WI38 (cell line): ENCODE measurements around the gene MESD.

Experiments used
- H3K4me3 ChIP-seq: 2 replicates; pipeline ENCODE4 v1.5.1; 2011; ENCODE audit warnings: low read depth, mild to moderate bottlenecking, control low read depth, low read length
- TF ChIP-seq, protein P1 (sequence below): IDR thresholded peaks from 2 replicates; pipeline ENCODE4 v1.5.1; 2012; ENCODE audit warnings: low read depth, mild to moderate bottlenecking, control low read depth, low read length

The MESD gene

DNA sequence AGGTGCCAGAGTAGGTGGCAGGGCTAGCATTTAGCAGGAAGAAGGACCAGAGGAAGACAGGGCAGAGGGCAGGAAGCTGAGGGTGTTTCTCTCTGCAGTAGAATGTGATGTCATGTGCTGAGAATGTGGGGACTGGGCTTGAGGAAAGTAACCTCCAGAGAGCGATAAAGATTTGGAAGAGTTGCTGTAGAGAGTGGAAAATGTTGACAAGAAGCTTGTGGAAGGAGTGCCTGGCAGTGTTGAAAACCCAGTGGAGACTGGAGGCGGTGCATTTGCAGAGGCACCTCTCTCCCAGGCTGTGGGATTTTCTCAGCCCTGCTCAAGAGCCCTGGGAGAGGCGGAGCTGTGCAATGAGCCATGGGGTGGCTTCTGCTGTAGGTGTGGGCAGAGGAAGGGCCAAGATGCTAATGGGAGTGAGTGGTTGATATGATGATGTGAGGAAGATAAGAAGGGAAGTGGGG, 54.8 kb downstream of the MESD start:
- no peak overlapping the region for H3K4me3 ChIP-seq
- TF ChIP-seq, protein P1, sequence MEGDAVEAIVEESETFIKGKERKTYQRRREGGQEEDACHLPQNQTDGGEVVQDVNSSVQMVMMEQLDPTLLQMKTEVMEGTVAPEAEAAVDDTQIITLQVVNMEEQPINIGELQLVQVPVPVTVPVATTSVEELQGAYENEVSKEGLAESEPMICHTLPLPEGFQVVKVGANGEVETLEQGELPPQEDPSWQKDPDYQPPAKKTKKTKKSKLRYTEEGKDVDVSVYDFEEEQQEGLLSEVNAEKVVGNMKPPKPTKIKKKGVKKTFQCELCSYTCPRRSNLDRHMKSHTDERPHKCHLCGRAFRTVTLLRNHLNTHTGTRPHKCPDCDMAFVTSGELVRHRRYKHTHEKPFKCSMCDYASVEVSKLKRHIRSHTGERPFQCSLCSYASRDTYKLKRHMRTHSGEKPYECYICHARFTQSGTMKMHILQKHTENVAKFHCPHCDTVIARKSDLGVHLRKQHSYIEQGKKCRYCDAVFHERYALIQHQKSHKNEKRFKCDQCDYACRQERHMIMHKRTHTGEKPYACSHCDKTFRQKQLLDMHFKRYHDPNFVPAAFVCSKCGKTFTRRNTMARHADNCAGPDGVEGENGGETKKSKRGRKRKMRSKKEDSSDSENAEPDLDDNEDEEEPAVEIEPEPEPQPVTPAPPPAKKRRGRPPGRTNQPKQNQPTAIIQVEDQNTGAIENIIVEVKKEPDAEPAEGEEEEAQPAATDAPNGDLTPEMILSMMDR: no peak

DNA sequence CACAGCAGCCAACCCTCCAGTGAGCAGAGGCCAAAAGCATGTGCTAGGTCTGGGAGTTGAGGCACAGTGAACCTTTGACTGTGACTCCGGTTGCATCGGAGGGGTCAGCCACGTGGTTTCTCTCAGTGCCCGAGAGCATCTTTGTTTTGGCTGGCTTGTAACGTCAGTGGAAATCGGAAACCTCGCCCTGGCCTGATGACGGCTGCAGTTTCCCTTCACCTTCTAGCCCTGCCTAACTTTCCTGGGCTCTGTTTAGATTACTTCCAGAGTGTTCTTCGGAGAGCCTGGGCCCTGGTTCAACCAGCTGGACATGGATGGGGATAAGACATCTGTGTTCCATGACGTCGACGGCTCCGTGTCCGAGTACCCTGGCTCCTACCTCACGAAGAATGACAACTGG, 56.6 kb downstream of the MESD start:
- TF ChIP-seq, protein P1: no peak
- no peak overlapping the region for H3K4me3 ChIP-seq

DNA sequence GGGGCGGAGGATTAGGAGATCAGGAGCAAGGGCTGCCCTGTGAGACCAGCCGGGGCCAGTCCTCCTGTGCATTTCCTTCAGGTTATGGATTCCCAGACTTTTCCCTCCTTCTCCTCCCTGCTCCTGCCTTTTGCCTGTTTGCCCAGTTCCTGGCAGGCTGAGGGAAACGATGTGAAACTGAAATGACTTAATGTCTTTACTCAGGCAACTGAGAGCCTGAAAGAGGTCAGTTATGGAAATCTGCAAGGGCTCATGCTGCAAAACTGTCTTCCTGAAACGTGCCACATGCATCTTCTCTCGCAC, 57.2 kb downstream of the MESD start:
- H3K4me3 ChIP-seq: no peak overlapping the region
- TF ChIP-seq, protein P1: no peak

DNA sequence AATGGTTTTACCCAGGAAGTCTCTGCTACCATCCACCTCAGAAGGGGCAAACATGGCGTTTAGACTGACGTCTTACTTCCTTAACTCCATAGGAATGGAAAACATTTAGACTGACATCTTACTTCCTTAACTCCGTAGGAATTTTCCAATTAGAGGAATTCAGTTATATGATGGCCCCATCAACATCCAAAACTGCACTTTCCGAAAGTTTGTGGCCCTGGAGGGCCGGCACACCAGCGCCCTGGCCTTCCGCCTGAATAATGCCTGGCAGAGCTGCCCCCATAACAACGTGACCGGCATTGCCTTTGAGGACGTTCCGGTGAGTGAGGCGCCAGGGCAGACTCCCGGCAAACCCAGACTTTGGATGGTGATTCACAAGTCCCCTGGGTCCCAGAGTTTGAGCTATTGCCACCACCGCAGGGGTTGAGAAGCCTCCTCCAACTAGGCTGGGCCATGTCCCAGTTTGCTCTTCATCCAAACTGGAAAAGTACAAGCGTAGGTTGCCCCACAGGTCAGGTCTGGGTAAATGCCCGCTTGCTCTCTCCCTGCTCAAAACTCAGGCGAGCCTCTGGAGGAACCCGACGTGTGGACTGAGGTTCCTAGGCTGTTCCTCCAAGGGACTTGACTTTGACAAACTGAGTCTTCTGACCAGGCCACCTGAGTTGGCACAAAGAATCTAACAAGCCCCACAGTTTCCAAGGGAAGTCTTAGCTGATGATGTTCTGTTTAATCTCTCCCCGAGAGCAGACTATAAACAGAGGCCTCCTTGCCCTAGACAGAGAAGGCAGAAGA, 57.7 kb downstream of the MESD start:
- no peak overlapping the region for H3K4me3 ChIP-seq
- TF ChIP-seq, protein P1: no peak

DNA sequence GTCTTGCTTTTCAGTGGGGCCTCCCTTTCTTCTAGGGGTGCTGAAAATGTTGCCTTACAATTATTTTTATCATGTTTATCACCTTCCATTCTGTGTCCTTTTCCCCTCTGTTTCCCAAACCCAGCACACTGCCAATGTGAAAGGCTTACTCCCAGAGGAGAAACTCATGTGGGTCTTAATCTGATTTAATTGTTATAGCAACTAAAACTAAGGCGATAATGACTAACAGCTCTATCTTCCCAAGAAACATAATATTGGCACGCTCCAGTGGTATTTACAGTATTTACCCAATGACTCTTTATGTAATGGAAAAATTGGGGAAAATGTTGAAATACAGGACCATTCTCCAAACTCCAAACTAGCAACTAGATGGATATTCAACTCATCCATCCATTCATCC, 58.4 kb downstream of the MESD start:
- TF ChIP-seq, protein P1: no peak
- no peak overlapping the region for H3K4me3 ChIP-seq

DNA sequence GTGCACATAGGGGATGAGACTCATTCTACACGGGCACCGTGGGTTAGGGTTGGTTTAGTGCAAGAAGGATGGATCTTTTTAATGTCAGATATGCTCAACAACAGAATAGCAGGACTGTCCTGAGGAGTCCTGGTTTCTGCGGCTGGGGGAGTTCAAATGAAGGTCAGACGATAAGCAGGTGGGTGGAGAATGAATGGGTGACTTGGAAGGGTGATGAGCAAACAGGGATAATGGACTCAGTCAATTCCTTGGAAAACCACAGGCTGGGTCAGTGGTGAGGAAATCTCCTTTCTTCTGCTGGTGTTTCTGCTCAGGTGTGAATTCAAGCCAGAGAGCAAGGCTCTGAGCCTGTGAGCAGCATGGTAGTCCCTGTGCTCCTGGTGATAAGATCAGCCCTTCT, 59.9 kb downstream of the MESD start:
- no peak overlapping the region for H3K4me3 ChIP-seq
- TF ChIP-seq, protein P1: no peak

DNA sequence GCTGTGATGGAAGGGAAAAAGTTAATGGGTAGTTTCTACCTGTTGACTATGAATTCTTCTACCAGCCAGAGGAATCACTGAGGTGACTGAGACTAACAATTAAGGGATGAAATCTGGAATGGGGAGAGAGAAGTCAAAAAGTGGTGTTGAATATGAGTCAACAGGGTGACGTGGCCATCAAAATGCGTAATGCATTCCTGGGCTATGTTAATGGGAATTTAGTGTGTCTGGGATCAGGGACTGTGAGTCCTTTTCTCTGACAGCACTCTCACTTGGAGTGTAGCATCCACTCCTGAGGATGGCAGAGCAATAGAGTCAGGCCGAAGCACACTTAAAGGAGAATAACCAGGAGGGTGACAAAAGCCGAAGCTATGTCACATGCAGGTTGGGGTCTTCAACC, 60.4 kb downstream of the MESD start:
- H3K4me3 ChIP-seq: no peak overlapping the region
- TF ChIP-seq, protein P1: no peak
